Astrocyte of the hippocampus (primary cell): ENCODE measurements around the gene ZNF683.
"Not testable (repeated sequence)": the region's sequence is repeated elsewhere in the genome, so short reads cannot be mapped to it uniquely, and the experiment has no call there.

Experiments
- DNase-seq: peaks from one replicate; pipeline ENCODE4 v3.0.0; 2011; ENCODE audit warnings: low read depth, low spot score

The ZNF683 gene

DNA sequence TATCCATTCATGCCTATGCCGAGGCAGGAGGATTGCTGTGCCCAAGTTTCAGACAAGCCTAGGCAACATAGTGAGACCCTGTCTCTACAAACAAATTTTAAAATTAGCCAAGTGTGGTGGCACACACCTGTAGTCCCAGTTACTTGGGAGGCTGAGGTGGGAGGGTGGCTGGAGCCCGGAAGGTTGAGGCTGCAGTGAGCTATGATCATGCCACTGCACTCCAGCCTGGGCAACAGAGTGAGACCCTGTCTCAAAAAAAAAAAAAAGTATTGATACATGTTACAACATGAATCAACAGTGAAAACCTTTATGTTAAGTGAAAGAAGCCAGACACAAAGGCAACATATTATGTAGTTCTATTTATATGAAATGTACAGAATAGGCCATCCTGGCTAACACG lies 12.5 kb upstream of the ZNF683 start:
- DNase-seq: not testable (repeated sequence)

DNA sequence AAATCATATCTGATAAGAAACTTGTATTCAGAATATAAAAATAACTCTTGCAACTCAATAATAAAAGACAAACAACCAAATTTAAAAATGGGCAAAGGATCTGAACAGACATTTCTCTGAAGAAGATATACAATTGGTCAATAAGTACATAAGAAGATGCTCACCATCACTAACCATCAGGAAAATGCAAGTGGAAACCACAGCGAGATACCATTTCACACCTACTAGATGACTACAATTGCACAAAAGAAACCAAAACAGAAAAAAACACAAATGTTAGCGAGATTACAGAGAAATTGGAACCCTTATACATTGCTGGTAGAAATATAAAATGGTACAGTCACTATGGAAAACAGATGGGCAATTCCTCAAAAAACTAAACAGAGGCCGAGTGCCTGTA lies 11.5 kb upstream of the ZNF683 start:
- no peak for DNase-seq

DNA sequence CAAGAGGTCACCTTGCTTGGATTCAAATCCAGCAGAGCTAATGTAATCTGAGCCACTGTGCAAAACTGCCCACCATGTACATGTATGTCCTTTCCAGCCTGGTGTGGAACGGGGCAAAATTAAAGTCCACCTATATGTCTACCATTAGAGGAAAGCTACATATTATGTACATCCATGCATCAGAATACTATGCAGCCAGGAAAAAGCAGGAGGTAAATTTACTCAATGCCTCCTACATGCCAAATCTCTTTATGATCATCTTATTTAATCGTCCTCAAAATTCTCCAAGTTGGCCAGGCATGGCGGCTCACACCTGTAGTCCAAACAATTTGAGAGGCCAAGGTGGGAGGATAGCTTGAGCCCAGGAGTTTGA lies 6.3 kb upstream of the ZNF683 start:
- DNase-seq: no peak

DNA sequence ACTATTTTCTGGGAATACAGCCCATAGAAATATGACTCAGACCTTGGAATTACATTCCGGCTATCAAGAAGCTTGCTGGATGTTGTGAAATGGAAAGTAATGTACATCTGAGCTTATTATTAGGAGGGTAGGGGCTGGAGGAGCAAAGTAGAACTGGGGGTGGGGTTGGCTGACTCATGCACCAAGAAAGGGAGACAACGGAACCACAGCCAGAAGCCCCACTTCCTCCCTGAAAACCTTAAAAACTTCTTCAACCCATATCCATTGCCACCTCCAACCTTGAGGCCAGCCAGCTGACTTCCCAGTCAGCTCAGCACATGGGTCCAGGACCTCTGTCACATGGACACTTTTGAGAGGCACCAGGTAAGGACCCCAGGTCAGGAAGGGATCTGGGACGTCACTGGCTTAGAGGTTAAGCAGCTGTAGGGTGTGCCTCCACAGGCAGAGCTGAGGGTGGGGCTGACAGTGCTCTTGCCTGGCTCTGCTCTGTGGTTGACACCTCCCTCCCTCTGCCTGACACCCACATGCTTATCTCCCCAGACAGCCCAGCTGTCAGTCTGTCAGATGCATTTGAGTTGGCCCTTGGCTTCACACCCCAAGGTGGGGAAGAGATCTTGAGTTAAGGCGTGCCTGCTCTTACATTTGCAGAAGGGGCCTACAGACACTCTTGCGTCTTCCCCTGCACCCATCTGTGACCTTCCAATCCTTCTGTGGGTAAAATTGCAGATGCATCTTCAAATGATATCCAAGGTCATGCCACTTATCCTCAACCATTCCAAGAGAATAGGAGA lies 5.7 kb upstream of the ZNF683 start:
- peak; percentile 92 for DNase-seq

DNA sequence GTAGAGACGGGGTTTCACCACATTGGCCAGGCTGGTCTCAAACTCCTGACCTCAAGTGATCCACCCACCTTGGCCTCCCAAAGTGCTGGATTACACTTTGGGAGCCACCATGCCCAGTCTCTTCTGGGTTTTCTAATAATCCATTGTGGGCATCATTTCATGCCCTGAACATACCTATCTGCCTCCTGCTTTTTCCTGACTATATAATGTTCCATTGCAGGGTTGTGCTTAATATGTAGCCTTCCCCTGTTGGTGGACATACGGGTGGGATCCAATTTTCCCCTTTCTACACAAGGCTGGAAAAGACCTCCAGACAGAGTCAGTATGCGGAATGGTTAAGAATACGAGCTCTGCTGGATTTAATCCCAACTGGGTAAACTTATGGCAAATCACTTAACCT lies 3.5 kb upstream of the ZNF683 start:
- no peak for DNase-seq

DNA sequence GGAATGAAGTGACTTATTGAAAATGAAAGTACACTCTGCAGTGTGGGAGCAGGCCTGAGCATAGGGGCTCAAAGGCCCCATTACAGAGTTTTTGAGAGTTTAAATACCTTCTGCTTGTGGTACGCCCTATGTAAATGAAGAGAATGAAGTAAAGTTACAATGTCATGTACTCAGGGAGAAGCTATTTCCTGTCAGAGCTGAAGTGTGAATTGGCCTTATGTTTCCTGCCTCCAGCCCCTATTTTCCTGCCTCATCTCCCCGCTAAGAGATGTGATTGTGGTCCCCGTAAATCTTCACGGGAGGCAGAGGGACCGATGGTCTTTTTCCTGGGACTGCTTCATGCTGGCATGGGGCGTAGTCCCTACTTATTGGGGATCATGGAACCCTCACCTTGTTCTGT lies 2.5 kb upstream of the ZNF683 start:
- DNase-seq: no peak

DNA sequence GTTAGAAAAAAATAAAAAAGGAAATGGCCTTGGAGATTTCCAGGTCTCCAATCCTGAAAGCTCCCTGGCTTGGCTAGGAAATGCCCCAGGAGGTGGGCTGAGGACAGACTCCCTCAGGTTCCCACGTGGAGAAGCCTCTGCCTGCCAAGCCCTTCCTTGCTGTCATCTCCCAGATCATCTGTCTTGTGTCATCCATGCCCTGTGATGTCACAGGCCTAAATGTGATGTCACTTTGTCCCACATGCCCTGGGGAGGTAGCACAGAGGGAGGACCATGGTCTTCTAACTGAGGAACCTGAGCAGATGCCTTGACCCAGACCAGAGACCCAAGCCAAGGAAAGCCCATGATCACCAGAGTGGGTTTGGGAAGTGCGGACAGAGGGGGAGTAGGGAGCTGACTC lies 1.8 kb upstream of the ZNF683 start:
- DNase-seq: not testable (repeated sequence)

DNA sequence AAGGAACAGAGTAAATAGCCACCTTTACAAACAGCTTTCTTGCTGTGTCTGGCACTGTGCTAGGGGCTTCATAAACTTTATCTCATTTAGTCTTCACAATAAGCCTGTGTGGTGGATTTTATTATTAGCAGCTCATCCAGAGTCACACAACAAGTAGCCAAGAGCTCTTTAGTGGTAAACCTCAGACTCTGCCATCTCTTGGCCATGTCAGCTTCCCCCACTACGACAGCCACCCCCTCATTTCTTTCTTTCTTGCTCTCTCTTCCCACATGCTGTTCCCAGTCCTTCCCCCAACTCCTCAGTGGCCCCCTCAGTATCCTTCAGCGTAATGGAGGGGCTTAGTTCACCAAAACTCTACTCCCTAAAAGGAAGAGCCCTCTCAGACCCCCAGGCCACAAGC lies 1.2 kb upstream of the ZNF683 start:
- DNase-seq: no peak

DNA sequence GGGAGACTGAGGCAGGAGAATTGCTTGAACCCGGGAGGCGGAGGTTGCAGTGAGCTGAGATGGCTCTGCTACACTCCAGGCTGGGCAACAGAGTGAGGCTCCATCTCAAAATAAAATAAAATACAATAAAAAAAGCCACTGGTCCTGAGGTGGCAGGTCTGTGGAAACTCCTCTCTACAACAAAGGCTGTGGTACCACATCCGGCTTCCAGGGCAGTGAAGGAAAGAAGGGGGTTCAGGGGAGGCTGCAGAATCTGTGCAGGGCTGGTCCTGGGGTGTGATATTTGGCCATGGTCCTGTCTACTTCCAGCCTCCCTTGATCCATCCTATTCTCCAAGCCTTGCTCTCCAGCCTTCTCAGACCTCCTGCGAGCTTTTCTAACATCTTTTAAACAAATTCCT lies 731 bp upstream of the ZNF683 start:
- no peak for DNase-seq

DNA sequence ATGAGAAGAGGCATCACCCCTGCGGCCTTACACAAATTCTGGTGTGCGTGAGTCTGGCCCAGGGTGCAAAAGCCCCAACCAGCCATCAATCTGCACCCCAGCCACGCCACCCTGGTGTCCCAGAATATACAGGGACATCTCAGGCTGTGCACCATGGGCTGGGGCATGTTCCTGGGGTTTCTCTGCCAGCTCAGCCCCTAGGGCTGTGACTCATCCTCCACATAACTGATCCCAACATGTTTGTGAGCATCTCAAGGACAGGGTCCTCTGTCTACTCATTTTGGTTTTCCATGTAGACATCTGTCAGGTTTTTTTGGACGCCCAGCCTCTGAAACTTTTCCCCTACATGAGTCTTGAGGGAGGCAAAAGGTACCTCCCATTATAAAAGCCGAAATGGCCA lies 511 bp downstream of the ZNF683 start:
- DNase-seq: no peak

DNA sequence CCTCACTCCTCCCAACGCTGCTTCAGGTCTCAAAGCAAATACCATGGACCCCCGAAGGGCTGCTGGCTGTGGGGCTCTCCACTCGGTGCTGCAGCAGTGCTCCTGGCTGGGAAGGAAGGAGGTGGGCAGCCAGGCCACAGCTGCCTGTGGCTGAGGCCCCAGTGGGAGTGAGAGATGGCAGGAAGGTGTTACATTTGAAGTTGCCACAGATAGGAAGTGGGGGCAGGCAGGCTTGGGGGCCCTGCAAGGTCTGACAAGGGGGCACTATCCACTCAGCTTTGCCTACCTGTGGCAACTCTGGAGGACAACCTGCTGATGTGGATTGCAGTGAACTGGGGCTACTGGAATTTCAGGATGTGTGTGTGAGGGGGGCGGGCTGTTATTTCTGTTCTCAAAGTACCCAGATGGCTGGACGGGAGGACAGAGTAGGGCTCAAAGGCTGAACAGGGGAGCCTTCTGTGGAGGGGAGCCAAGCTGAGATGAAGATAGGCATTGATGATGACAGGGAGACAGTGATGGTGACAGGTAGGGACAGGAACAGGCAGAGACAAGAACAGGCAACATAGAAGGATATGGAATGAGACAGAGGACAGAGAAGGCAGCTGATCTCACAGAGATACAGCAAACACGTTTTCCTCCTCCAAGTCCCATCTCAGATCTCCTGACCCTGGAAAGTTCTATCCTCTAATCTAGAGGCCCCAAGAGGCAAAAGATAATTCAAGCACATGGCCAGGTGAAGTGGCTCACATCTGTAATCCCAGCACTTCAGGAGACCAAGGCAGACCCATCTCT lies 1.8 kb downstream of the ZNF683 start:
- no peak for DNase-seq

DNA sequence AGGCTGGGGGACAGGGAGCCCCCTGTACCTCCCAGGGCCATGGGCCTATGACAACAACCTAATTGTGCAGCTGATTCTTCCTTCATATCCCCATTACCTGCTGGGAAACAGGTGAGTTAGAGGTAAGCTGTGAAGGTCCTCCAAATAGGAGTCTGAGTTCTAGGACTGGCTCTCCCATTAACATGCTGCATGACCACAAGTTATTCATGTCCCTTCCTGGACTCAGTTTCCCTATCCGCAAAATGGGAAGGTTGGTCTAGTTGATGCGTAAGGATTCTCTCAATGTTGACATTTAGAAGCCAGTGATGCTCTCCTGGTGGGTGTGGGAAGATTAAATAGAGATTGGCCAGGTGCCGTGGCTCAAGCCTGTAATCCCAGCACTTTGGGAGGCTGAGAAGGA lies 4.1 kb downstream of the ZNF683 start:
- DNase-seq: no peak

DNA sequence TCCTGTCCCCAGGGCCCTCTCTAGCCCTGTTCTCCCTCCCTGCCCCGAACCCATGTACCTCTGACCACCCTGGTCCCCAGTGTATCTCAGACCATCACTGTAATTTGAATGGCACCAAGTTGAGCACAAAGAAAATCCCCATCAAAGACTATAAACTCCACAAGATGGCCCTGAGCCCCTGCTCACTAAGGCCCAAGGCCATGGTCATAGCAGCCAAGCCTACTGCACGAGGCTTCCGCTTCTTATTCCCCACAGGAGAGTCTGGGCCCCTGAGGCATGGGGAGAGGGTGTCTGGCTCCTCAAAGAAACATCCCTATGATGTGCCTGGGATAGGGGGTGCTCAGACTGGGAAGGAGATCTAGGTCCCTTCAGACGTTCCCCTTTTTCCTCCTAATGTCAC lies 4.5 kb downstream of the ZNF683 start:
- no peak for DNase-seq

DNA sequence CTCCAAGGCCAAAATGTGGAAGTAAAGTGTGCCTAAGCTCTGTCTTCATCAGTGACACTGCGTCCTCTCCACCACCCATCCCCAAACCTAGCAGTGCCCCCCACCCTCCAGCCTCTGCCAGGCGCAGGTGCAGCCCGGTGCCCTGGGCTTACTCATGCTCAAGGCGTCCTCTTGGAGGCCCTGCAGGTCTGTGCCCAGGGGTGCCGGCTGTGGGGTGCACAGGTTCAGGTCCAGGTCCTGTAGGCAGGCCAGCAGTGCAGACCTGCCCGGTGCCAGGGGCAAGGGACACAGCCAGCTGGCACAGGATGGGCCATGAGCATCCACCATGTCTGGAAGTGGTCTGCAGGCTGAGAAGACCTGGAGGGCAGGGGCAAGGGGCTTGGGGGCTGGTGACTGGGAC lies 5.1 kb downstream of the ZNF683 start:
- DNase-seq: no peak

DNA sequence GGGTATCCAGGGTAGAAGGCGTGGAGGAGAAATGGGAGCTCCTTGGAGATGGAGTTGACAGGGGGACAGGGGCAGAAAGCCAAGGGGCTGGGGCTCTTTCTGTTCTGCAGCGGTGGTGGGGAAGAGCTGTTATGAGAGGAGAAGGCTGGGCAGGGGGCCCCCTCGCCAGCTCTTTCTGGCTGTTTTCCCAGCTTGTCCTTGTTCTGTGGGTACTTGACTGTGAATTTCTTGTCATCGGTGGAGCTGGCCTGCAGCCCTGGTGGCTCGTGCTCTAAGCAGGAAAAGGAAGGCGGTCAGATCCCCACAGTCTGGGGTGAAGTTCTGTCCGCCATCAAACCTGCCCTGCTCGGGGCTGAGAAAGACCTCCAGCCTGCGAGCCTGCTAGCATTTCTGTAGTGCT lies 7.6 kb downstream of the ZNF683 start:
- no peak for DNase-seq

DNA sequence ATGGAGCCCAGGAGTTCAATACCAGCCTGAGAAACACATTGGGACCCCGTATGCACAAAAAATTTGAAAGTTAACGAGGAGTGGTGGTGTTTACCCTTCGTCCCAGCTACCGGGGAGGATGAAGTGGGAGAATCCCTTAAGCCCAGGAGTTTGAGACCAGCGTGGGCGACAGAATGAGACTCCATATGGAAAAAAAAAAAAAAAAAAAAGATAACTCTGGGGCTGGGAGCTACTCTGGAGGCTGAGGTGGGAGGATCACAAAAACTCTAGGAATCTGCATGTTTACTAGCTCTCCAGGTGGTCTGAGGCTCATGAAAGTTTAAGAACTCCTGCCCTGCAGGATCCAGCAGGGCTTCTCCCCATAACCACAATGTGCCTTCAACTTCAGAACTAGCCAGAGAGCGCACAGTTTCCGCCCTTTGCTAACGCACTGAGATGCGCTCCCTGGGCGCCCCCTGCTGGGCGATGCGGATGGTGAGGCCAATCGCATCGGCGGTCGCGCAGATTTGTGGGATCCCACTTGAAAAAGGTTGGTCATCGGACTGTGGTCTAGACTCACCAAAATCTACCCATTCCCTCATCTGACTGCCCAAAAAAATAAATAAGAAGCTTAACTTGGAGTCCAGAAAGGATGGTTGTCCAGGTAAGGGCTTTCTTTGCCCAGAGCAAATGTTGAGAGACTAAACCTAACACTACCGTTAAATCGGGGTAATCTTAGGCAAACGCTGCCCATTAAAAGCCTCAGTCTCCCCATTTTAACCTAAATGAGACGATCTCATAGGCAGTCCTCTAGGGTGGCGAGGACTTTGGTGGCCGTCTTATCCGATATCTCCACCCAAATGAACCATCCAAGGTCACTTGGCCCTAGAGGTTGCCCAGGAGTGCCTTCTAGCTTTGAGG lies 8.8 kb downstream of the ZNF683 start:
- peak; percentile 87 for DNase-seq

DNA sequence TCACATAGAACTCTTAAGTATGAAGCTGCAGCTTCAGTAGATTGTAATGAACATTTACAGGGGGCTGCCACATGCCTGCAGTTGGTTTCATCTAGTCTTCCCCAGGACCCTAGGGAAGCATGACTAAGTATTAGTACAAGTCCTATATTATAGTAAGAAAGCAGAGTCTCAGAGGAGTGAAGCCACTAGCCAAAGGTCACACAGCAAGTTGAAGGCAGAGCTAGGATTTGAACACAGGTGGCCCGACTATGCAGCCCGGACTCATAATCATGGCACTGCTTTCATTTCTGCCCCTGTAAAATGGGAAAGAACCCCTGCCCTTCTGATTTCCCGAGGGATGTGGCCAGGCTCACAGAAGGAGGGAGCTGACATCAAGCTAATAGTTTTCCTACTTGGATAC lies 10.2 kb downstream of the ZNF683 start:
- DNase-seq: no peak

DNA sequence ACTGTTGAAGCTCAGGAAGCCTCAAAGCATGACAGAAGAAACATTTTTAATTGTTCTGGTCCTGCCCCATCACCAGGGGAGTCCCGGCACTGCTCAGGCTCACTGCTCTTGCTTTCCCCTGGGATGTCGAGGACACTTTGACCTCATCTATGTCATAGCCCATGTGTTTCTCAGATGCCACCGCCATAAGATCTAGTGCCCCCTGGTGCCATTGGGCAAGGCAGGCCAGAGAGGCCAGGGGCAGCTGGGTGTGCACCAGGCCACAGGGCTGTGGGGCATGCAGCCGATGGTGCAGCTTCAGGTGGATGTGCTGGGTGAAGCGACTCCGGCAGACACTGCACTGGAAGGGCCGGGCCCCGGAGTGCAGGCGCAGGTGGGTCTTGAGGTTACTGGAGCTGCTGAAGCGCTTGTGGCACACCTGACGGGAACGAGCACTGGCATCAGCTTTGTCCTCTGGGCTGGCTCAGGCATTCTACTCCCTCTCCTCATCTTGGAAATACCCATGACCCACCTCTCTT lies 10.9 kb downstream of the ZNF683 start:
- DNase-seq: no peak

DNA sequence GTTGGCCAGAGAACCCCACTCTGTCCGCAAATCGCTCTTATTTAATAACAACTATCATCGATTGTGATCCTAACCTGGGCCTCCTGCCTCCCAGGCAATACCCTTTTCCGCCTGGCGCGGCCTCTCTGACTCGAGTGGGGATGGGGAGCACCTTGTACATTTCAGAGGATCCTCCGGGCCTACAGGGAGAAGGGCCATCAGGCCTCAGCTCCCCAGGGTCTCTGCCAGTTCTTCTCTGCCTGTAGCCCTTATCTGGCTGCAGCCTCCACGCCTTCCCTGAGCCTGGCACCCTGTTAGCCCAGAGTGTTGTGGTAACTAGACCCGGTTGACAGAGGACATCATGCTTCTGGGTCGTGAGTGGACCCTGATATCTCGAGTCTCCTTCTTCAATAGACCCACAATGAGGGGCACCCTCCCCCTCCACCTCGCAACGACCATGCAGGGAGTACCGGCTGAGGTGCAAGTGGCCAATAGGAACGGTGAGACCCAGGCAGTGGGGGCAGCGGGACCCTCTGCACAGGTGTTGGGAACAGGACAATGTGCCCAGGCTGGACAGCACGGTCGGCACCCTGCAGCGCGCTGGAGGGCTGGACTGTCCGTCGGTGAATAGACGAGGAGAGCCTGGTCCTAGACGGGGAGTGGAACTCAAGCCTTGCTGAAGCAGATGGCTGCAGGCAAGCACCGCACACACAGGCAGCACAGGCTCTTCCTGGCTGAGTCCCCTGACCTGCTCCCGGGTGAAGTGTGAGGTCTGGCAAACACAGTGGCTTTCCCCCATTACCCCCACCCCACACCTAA lies 11.5 kb downstream of the ZNF683 start:
- DNase-seq: no peak

DNA sequence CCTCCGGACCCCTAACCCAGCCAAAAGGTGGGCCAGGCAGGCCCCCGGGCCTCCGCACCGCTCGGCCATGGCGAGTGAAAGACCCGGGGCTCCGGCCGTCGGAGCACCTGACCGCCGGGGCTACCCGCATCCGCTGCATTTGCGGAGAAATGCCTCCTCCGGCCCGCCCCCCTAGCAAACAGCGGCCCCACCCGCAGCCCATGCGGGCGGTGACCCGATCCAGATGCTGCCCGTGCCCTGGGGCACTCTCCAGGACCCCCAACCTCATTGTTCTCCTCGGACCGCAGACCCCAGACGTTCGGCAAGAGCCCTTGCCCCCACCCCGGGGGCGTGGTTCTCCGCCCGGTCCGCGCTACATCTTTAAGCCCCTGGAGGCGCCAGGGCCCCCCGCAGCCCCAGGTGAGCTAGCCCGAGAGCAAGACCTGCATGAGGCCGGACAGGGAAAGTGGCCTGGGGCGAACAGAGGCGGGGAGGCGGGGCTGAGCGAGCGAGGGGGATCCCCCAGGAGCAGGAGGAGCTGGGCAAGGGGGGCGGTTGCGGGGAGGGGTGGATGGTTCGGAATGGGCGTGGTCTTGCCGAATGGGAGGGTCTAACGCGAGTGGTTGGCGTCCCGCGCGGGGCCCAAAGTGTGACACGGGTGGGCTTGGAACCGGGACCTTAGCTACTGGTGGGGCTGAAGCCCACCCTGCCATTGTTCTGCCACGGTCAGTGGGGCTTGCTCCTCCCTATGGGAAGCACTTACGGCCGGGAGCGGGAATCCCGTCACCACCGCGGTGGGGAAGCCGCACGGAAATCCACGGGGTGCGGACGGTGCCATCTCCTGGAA lies 12.4 kb downstream of the ZNF683 start:
- no peak for DNase-seq
